ENCODE results near the gene PRMT7.

DNA sequence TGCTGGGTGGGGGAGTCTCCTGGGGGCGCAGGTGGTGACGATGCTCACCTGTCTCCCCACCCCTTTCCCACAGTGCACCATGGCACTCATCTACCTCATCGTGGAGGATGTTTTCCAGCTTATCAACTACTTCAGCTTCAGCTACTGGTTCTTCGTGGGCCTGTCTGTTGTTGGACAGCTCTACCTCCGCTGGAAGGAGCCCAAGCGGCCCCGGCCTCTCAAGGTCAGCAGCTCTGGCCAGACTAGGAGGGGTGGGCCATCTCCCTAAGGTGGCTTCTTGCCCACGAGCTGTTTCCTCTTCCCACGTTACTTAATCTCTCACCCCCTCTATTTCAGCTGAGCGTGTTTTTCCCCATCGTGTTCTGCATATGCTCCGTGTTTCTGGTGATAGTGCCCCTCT is 14.5 kb upstream of the PRMT7 start:
- TF ChIP-seq POLR2A (IDR thresholded peaks at IDR 0.05) (no peak), POLR2AphosphoS5 (IDR thresholded peaks at IDR 0.05) (no peak)
- TF ChIP-seq, protein P1, sequence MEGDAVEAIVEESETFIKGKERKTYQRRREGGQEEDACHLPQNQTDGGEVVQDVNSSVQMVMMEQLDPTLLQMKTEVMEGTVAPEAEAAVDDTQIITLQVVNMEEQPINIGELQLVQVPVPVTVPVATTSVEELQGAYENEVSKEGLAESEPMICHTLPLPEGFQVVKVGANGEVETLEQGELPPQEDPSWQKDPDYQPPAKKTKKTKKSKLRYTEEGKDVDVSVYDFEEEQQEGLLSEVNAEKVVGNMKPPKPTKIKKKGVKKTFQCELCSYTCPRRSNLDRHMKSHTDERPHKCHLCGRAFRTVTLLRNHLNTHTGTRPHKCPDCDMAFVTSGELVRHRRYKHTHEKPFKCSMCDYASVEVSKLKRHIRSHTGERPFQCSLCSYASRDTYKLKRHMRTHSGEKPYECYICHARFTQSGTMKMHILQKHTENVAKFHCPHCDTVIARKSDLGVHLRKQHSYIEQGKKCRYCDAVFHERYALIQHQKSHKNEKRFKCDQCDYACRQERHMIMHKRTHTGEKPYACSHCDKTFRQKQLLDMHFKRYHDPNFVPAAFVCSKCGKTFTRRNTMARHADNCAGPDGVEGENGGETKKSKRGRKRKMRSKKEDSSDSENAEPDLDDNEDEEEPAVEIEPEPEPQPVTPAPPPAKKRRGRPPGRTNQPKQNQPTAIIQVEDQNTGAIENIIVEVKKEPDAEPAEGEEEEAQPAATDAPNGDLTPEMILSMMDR (IDR thresholded peaks at IDR 0.05): no peak

All from gastroesophageal sphincter (tissue), 3 donors.